Right renal pelvis (tissue), 4 donors: Measurements from ENCODE around the gene LAMTOR2. TPM values are rescaled to one million over a fixed set of nuclear protein-coding genes. Genes with fewer than 3 reads are reported as not detected.

Experiments used
- DNase-seq, 4 donors: peaks; one replicate each; pipeline ENCODE4 v3.0.0-alpha.2; 2013; ENCODE audit warnings: low read depth in 4 of 4, low spot score in 3 of 4, missing footprints in 1 of 4
- polyA plus RNA-seq, 4 donors: library from polyadenylated mRNA; unstranded; fragments of 120-200 nt; gene quantifications; one replicate each; pipeline ENCODE4 v1.2.1, GENCODE V29; 2013; ENCODE audit not compliant: insufficient read length in 4 of 4

LAMTOR2 gene
- polyA plus RNA-seq, 4 donors: 50.1 to 69.4 (median 54.7) TPM

DNA sequence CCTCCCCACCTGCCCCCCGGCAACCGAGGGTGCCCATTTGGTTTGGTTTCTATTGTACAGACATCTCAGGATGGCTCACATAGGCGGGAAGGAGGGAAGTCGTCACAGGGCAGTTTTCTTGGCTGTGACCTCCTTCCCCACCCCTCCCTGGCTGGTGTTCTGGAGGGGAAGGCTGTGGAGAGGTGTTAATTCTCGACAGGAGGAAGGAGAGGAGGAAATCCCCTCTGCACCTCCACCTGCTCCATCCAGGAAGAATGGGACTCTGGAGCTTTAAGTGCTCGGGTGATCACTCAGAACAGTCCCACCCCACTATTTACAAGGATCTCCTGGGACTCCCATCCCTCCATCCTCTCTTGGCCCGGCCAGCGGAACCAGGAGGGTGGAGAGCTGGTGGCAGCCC lies 20.1 kb downstream of the LAMTOR2 start:
- no peak for DNase-seq

DNA sequence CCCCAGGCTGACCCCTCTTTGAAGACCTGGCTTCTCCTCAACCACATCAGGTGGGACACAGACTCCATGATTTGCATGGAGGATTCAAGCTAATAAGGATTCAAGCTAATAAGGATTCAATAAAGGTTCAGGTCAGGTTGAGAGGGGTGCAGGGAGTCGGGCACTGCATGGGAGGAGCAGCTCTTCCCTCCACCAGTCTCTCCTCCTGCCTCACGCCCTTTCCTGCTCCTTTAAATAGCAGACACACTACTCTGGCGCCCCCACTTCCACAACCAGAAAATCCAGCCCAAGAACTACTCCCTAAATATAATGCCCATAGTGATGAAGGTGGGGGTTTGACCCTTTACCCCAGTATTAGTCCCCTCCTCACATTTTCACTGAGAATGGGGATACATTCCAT lies 20.6 kb downstream of the LAMTOR2 start:
- DNase-seq: no peak

DNA sequence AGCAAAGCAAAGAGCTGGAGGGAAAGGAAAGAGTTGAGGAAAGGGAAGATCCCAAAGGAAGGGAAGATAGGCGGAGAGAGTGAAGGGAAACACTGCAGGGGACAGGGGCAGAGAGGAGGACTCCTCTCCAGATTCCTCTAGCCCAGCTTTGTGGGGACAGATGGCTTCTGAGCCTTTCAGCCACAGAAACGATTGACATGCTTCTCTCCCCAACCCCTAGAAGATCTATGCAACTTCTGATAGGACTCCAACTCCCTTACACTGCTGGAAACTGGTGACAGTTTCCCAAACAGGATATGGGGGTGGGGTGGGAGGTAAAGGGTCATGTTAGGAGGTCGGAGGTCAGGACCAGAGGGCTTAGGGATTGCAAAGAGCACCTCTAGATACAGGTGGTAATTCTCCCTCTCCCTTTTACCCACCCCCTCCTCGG lies 21.2 kb downstream of the LAMTOR2 start:
- DNase-seq: no peak

DNA sequence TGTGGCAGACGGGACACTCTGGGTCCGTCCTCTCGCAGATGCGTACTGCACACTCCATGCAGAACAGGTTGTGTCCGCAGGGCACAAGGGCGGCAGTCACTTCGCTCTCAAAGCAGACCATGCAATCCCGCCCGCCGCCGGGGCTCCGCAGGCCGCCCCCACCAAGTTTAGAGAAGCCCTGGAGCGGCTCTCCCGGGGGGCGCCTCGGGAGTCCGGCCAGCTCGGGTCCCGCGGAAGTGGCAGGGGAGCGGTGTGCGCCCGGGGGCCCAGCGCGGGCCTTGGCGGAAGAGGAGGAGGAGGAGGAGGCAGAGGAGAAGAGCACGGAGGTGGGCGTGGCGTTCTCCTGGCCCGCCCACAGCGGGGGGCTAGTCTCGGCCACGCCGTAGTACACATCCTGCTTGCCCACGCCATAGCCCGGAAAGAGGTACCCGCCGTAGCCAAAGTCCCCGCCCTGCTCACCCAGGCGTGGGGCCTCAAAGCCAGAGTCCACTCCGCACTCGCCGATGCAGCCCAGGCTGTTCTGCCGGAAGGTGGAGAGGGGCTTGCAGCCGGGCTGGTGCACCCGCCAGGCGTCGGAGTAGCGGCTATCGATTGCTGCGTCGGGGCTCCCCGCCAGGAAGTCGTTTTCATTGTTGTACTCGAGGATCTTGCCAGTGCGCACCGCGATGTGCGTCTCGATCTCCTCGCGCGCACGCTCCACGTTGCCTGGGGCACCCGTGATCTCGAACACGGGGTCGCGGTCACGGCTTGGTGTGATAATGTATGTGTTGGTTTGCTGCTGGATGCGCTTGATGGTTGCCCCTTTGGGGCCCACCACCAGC lies 22.2 kb downstream of the LAMTOR2 start:
- DNase-seq: no peak

DNA sequence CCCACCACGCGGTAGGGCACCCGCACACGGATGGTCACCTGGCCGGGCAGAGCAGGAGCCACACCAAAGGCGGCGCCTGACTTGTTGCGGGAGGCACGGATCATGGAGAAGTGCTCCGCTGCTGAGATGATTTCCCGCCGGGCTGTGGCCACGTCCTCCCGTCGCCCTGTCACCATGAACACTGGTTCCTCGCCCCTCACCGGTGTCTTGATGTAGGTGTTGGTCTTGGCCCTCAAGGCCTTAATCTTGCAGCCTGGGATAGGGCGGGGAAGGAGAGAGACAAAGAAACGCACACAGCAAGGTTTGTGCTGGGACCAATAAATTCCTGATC lies 22.8 kb downstream of the LAMTOR2 start:
- DNase-seq: no peak

DNA sequence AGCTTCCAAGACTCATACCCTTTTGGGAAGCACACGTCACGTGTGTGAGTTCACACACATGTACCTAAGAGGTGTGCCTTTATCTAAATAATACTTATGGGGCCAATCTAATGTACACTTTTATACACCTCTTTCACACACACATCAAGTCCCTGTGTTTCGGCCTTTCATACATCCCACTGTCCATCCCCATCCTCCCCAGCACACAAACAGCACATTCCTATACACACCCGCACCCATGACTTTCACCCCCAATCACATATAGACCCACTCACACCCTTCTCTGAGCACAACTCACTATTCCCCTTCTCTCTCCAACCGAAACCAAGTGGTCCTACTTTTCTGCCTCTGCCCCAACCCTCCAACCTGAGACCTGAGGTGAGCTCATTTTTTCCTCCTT lies 24.1 kb downstream of the LAMTOR2 start:
- DNase-seq: no peak

DNA sequence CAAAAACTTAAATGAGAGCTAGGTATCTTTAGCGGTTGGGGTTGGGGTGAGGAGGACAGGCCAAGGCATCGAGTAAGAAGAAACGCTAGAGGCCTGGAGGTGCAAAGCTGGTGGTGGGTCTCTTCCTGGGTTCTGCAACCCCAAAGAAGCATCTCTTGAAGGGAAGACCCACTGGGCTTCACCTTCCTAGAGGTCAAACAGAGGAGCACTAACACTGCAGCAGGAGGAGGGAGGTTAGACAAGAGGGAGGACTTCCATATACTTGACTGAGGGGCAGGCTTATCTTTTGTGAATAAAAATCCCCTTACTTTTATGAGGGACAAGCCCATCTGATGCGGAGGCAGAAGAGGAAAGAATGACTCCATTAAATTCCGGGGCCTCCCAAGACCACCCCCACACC lies 25.2 kb downstream of the LAMTOR2 start:
- no peak for DNase-seq

DNA sequence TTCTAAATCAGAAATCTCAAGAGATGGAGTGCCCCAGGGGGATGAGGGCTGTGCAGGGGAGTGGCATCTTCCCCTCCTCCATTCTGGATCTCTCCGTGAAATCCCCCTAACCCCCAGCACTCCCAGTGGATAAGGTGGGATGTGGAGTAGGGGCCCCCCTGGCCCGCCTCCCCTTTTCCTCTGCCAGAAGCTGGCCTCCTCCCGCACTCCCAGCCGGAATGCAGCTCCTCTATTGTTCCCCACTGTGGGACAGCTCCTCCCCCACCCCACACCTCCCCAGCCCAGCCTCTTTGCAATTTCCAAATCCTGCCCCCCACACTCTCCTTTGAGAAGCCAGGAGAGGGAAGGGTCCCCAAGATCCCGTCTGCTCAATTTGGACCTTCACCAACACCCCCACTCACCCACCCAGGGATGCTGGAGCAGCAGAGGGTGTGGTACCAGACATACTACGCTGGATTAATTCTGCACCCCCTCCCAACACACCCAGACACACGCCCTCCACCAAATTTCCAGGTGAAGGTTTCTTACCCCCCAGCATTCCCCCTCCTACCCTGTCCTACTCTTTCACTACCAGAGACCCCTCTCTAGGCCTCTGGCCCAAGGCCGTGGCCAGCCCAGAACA lies 25.8 kb downstream of the LAMTOR2 start:
- no peak for DNase-seq

DNA sequence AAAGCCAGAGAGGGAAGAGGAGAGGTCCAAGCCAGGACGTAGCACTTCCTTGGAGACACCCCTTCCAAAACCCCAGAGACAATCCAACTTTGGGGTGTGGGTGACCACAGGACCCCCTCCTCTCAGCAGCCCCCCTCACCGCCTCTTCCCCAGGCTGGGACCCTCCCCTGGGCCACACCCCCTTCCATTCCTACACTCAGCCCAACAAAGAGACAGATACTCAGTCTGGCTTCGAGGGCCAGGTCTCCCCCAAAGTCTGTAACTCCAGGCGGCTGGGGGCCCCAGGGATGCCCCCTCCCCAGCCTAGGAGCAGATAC lies 26.2 kb downstream of the LAMTOR2 start:
- no peak for DNase-seq

DNA sequence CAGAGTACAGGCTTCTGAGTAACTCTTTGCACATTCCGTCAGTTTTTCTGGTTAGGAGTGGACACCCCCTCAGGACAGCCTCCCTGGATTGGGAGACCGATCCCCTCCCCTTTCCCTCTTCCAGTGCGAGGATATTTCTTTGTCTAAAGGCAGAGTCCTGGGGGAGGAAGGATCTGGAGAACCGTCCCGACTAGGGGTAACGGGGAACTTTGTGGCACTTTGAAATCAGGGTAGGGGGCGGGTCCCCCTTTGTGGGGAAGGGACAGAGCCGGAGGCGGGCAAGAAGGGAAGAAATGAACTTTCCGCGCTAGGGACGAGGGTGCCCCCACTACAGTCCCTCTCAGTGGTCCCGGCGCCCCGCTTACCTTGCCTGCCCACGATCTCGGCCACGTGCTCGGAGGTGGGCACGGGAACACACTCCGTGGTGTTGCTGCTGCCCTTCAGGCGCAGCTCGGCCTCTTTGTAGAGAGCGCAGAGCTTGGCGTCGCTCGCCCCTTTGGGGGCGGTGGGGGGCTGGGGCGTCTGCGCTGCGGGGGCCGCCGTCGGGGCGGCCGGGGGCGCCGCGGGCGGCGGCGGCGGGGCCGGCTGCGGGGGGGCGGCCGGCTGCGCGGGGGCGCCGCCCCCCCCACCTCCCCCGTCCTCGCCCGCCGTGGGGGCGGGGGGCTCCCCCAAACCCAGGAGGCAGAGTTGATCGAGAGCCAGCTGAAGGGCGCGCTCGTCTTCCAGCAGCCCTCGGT lies 26.8 kb downstream of the LAMTOR2 start:
- DNase-seq: no peak

DNA sequence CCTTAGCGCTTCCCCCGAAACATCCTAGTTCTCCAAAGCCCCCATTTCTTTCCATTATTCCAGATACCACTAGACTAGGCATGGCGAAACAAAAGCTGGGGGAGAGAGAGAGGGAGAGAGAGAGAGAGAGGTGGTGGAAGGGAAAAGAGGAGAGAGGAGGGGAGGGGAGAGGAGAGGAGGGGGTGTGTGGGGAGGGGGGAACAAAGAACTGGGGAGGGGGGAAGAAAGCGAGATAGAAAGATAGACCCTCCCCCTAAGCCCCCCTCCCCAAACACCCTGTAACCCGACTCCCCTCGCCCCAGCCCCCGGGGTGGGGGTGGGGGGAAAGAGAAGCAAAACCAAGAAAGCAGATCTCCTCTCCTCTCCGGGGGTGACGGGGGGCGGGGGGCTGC lies 27.3 kb downstream of the LAMTOR2 start:
- DNase-seq: no peak

DNA sequence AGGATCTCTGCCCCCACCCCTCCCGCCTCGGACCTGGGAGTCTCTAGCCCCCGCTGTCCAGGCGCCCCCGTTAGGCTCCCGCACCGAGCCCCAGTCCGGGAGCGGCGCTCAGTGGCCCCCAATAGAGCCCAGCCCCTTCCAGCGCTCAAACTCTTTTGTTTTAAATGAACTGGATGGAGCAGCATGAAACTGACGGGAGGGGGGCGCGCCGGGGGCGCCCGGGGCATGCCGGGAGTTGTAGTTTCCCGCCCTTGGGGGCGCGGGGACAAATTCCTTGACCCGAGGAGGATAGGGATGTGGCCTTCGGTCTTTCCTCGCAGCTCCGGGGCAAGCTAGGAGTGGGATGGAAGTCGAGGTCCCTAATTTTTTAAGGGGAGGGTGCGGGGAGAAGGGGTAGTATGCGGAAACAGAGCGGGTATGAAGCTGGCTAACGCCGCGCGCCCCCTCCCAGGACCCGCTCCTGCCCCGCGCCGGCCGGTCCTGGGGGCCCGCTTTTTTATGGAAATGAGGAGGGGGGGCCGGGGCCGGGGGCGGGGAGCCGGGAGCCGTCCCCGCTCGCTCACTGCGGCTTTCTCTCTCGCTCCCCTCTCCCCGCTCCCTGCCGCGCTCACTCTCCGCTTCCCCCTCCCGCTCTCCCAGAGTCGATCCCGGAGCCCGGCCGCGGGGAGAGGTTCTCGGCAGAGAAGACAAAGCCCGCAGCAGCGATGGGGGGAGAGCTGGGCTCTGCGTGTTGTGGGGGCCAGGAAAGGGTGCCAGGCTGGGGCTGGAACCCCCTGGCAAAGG lies 27.9 kb downstream of the LAMTOR2 start, which contains the start of gene MEX3A:
MEX3A (minus strand) TSS at position 157 of the 783 bp plus-strand sequence. CDS start 467 bp downstream, outside the sequence.
- peak; percentile 83 to 90 (median 88) for DNase-seq

DNA sequence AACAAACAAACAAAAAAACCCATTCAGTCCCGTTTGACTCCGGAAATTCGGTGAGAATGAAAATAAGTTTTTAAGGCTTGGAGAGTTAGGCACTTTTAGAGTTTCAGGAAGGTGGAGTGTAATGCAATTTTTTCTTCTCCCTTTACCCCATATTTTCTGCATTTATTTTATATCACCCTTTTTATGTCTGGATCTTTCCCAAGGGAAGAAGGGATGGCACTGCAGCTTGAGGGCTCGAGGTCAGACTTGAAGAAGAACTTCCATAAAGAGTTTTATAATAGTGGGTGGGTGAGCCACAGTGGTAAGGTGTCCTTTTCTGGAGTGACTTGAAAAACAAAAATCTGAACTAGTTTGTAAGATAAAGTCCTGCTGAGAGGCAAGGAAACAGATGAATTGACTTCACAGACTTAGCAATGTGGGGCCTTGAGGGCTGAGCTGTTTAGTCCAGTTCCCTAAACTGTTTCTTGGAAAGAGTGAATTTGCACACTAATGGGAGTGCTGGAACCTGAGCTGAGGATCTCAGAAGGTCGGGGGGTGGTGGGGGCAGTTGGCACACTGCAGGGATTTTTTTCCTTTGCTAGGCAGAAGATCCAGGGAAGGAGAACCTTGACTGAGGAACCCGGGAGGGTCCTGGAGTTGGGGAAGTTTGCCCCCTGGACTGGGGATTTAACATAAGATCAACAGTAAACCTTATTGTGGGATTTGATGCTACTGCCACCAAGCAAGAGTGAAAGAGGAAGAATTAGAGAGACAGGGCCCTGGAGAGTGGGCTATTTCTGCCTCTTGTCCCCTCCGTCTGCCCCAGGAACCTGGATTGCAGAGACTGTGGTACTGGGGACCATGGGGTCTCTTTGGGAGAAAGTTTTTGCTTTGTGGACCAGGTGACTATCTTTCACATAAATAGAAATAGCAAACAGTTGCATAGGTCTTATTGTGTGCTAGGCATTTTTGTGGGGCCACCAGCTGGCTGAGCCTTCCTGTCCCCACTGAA lies 29.5 kb downstream of the LAMTOR2 start:
- no peak for DNase-seq

DNA sequence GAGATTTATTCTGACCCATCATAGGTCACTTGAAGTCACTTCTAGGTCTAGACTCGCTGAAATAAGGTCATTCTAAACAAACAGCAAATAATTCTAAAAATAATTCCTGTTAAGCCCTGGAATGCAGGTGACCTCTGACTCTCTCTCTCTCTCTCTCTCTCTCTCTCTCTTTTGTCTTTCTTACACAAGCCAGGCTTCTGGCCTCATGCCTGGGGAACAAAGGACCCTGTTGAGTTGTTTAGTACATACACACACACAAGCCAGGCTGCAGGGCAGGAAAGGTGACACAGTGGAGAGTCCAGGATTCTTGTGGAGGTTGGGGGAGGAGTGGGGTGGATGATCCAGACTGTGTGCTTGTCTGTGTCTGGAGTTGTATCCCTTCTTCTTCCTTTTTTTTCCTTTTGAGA lies 31.7 kb downstream of the LAMTOR2 start:
- no peak for DNase-seq

DNA sequence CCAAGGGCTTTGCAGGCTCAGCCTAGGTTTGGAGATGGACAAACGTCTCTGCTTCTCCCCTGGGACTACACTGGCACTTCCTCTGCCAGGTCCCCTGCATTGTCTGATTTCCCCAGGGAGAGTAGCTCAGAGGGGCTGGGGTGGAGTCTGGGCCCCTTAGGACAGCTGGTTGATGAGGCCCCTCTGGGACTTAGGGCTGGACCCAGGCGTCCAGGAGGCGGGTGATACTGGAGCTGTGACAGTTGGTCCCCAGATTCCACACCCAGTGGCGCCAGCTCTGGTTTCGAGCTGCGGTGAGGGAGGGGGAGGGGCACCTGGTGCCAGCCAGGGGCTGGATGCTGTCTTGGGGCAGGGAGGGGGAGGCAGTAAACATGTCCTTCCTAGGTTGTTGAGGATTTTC lies 35.1 kb downstream of the LAMTOR2 start:
- DNase-seq: no peak

DNA sequence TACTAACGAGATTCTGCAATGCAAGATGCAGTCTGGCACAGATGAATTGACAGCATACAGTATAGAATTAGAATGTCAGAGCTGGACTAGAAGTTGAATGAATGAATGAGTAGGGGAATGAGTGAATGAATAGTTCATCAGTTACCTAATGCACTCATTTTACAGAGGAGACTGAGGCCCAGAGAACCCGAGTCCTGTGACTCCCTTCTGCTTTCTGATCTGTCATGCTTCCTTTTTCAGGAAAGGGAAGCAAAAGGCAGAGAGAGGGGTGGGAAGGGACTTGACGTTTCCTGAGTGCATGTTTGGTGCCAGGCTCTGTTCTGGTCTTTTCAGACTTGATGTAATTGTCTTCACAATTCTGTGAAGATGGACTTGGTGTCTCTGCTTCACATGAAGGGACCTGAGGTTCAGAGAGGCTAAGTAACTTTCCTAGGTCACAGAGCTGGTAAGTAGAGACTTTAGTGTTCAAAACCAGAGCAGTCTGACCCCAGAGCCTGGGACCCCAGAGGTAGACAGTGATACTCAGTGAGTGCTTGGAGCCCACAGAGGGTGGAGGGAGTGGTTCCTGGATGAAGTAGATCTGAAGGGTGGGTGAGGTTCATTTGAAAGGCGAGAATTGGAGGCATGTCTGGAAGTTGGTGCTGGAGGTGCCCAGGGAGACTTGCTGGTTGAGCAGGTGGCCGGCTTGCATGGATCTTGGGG lies 35.7 kb downstream of the LAMTOR2 start:
- no peak for DNase-seq

DNA sequence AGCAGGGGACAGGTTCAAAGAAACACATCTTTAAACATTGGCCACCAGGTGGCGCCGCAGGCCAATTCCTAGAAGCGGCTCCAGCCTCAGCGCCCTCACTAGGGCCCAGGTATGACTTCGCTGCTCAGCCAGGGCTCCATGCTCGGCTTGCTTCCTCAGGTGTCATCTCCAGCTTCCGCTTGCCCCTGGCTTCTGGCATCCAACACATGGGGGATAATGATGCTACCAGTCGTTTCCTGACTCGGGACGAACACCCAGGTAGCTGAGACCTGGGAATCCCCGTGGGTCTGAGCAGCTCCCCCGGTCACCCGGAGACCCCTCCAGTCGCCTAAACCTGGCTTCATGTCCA lies 36.2 kb downstream of the LAMTOR2 start:
- DNase-seq: no peak

DNA sequence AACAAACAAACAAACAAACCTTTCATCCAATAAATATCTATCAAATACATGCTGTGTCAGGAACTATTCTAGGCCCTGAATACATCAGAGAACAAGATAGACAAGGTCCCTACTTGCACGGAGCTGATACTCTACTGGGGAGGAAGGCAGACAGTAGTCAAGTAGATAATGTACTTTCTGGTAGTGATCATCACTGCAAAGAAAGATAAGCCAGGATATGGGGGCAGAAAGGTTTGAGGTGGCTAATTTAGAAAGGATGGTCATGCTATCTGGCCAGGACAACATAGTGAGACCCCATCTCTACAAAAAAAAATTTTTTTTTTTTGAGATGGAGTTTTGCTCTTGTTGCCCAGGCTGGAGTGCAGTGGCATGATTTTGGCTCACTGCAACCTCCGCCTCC lies 37.0 kb downstream of the LAMTOR2 start:
- DNase-seq: no peak

DNA sequence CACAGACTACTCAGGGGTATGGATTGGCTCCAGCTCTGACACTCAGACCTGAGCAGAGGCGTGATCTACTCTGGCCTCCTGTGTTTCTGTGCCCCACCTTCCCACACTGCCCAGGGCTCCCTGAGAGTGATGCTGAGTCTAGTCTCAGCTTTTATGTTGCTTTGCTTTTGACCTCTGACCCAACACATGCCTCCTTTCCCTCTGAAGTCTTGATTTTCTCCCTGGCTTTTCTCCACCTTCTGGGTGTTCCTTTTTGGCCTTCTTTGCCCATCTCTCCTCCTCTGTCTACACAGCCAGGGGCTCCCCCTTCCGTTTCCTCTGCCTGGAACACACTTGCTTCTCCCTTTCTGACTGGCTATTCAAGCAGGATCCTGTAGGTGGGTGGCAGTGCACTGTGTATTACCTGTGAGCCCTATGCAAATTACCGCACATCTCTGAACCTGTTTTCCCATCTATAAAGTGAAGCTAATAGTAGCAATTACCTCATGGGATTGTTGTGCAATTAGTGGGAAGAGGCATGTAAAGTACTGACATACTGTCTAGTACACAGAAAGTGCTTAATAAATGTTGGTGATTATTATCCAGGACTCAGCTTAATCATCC lies 41.4 kb downstream of the LAMTOR2 start:
- DNase-seq: no peak
